GM12873 (cell line): ENCODE results near the gene AHDC1.

Experiments used
- TF ChIP-seq, protein P1 (sequence below): IDR thresholded peaks from 2 replicates; pipeline ENCODE4 v1.5.1; 2012; ENCODE audit warnings: low read depth, mild to moderate bottlenecking, moderate library complexity, low read length, control low read depth; ENCODE audit not compliant: insufficient read depth; ENCODE audit errors: missing control alignments

AHDC1 gene

DNA sequence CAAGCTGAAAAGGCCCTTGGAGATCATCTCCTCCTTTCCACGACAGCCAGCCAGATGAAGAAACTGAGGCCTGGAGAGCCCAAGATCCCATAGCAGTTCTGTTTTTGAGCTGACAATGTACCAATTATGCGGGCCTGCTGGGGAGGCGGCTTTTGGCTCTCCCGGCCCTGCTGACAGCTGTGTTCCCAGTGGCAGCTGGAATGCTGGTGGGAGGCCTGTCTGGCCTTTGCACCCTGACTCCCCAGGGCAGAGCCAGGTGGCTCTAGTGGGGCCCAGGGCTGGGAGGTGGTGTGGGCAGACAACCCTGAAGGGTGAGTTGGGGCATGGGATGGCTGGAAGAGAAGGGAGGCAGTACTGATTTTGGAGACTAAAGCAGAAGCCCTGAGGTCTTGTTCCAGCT lies 83.3 kb downstream of the AHDC1 start:
- TF ChIP-seq, protein P1, sequence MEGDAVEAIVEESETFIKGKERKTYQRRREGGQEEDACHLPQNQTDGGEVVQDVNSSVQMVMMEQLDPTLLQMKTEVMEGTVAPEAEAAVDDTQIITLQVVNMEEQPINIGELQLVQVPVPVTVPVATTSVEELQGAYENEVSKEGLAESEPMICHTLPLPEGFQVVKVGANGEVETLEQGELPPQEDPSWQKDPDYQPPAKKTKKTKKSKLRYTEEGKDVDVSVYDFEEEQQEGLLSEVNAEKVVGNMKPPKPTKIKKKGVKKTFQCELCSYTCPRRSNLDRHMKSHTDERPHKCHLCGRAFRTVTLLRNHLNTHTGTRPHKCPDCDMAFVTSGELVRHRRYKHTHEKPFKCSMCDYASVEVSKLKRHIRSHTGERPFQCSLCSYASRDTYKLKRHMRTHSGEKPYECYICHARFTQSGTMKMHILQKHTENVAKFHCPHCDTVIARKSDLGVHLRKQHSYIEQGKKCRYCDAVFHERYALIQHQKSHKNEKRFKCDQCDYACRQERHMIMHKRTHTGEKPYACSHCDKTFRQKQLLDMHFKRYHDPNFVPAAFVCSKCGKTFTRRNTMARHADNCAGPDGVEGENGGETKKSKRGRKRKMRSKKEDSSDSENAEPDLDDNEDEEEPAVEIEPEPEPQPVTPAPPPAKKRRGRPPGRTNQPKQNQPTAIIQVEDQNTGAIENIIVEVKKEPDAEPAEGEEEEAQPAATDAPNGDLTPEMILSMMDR: no peak

DNA sequence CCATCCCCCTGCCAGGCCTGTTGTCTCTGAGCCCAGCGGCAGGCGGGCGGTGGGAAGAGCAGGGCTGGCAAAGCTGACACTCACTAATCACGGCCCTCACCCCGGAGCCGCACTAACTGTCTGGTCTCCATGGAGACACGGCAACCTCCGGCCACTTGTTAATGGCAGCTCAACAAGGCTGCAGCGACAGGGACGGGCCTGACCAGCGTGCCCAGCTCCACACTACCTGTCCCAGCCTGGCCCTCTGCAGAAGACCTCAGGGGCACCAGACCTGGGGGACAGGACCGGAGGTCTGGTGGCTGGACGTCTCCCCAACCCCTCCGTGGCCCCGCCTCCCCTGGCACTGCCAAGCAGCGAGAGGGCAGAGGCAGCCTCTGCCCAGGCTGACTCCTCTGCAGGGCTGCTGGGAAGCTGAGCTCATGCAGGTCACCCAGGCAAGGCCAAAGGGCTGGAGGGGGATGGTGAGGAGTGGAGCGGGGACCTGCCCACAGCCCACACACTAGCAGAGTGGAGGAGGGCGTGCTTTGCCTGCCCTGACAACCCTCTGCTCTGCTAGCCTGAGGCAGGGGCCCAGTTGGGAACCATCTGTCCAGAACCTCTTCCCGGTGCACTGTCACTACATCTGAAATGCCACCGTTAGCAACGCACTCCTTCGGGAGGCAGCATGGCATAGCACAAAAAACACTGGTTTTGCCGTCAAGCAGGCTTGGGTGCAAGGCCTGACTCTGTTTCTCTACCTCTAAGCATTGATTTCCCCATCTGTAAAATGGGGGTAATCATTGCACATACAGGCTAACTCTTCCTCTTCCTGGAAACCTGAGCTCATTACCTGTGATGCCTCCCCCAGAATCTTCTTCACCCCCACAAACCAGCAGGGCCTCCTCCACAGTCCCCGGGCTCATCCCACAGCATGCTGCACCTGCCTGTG lies 84.3 kb downstream of the AHDC1 start:
- TF ChIP-seq, protein P1: no peak

DNA sequence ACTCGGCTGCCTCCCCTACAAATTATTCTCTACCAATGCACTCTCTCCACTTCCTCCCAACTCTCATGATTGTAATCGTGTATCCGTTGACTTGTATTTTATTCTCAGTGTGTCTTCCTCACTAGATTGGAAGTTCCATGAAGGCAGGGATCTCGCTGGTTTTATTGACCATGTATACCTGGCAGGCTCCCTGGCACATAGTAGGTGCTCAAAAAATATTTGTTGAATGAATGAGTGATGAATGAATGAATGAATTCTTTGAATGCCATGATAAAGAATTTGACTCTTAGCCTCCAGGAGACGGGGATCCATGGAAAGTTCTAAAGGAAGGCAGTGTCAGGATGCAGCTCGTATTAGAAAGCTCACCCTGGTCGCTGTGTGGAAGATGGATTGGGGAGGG lies 85.1 kb downstream of the AHDC1 start:
- TF ChIP-seq, protein P1: no peak

- TF ChIP-seq, protein P1: no peak
These were observed 85.8 kb downstream of the AHDC1 start for GRCh38 chr1:27517907-27518718.

DNA sequence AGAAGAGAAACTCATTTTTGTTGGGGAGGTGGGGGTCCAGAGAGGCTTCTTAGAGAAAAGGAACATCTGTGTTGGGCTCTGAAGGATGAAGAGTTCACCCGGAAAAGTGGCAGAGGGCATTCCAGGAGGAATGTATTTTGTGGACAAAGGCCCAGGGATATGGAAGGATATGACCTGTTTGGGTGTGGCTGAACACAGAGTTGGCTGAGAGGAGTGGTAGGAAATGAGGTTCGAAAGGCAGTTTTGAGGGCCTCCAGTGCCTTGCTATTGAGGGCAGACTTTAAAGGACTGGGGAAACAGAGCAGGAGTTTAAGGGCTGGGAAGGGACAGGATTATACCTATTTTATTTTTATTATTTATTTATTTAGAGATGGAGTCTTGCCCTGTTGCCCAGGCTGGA lies 86.6 kb downstream of the AHDC1 start:
- TF ChIP-seq, protein P1: no peak

DNA sequence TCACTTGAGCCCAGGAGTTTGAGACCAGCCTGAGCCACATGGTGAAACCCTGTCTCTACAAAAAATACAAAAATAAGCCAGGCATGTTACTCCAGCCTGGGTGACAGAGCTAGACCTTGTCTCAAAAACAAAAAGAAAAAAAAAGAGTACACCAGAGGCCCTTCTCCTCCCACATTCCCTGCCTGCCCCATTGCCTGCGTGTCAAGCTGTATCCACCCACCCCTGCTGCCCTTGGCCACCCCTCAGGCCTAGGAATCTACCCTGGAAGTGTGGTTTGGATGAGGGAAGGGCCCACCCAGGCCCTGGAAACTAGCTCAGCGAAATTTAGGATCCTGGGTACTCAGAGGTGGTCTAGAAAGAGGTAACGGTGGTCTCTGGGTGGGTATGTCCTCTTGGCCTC lies 88.3 kb downstream of the AHDC1 start:
- TF ChIP-seq, protein P1: no peak

GRCh38 chr1:27513958-27514357 lies 90.0 kb downstream of the AHDC1 start:
- TF ChIP-seq, protein P1: no peak
